ENCODE data around the gene TEAD2. TPM values are rescaled to one million over a fixed set of nuclear protein-coding genes. Genes with fewer than 3 reads are reported as not detected.

The TEAD2 gene
- polyA plus RNA-seq (ENCODE audit: insufficient read length): 54.4 TPM

DNA sequence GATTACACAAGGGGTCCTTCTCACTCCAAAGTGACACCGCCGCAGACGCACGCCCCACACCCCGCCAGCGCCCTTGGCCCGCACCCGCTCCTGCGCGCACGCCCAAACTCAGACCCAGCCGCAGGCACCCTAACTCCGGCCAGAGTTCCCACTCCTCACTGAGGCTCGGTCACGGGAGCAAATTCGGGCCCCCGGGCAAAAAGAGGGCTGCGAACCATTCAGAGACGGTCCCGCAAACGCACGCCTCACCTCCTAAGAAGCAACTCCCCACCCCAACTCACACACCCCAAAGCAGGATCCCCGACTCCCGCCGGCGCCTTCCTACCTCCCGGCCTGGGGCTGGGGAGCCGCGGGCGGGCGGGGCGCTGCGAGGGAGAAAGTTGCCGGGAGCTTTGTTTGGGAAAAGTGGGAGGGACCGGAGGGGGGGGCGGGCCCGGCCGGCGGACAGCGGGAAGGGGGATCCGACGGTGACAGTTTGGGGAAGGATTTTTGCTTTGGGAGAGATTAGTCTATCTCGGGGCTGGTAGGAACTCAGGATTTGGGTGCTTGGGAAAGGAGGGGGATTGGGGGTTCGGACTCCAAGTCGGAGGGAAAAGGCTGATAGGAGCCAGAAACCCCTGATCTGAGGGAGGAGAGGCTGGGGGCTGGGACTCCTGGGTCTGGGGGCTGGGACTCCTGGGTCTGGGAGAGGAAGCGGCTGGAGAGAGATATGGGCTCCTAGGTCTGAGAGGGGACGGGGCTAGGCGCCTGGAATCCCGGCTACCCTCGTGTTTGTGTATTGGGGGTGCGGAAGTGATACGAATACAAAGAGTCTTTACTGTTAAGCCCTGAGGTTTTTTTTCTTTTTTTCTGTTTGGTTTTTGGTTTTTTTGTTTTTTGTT lies at the start of gene TEAD2:
Gene TEAD2, minus strand, starts transcription at position 369 of the 881 bp plus-strand sequence. CDS start 2,341 bp downstream, outside the sequence.
- no peak for DNase-seq (ENCODE audit: low read depth)

DNA sequence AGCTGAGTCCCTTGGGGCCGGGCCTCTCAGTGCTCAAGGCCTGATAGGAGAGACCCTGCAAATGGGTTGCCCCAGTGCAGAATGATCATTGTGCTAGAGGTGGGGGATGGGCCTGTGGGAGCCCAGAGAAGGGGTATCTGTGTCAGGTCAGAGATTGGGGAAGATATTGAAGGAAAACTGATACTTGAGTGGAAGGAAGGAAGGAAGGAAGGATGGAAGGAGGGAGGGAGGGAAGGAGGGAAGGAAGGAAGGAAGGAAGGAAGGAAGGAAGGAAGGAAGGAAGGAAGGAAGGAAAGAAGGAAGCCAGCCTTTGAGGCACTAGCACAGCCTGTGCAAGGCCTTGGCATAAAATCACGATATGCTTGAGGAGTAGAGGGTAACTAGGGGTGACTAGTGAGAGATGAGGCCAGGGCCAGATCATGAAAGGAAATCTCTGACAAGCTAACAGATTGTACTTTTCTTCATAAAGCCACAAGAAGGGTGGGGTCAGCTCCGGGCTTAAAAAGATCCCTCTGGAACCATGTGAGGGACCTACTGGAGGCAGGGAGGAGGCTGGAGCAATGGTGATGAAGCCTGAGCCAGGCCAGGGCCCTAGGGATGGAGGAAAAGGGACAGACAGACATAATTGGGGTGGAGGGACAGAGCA lies 49.6 kb upstream of the TEAD2 start:
- DNase-seq (ENCODE audit: low read depth): no peak

DNA sequence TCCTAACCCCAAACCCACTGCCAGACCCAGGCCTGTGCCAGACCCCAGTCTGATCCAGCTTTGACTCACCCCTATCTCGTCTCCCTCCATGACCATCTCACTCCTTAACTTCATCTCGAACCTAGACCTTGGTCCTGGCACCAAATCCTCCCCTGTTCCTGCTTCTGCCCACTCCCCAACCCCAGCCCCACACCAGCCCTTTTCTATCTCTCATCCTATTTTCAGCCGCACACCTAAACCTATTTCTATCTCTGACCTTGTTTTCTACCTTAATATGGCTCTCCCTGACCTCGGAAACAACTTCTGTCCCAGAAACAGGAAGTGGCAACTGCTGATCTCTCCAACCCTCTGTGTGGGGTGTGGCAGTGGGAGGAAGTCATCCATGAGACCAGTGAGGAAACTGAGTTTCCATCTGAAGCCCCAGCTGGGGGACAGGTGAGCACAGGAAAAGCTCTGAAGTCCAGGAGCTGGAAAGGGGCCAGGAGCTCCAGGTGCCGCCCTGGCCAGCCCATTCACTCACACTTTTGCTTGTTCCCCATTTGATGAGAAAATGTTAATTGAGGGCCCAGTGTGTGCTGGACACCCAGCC lies 47.3 kb upstream of the TEAD2 start:
- DNase-seq (ENCODE audit: low read depth): no peak

DNA sequence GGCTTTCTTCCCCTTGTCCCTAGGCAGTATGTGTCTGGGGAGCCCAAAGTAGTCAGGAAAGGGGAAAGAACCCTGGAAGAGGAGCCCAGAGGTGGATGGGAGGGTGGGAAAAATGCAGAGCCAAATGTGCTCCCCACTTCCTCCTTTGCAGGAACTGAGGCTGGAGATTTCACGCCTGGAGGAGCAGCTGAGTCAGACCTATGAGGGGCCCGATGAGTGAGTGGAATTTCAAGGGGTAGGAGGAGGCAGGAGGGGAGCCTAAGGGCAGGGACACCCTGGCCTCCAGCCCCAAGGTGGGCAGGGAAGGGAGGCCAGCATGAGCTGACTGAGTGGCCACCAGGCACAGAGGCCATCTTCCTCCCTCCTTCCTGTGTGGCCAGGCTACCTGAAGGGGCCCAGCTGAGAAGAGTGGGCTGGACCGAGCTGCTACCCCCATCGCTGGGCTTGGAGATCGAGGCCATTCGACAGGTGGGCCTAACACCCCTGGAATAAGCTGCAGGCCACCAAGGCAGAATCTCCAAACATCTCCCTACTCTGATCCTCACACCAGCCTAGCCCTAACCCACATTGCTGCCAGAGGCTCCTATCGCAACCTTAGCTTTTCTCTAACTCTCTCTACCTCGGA lies 46.7 kb upstream of the TEAD2 start:
- DNase-seq (ENCODE audit: low read depth): no peak

DNA sequence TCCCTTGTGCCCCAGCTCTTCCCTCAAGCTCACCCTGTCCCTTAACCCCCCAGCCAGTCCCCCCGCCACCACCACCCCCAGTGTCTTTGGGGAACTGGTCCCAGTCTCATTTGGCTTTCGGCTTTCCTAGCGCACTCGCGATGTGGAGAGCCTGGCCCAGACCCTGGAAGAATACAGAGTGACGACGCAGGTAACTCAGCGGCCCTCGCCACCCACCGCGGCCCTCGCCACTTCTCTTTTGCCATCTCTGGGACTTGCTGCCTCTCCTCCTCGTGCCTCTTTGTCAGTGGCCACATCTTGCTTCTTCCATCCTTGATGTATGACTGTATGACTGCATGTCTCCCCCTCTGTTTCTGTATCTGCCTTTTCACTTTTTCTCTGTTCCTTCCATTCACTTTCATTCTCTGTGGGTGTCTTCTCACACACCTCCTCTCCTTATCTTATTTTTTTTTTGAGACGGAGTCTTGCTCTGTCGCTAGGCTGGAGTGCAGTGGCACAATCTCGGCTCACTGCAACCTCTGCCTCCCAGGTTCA lies 45.3 kb upstream of the TEAD2 start:
- DNase-seq (ENCODE audit: low read depth): no peak

DNA sequence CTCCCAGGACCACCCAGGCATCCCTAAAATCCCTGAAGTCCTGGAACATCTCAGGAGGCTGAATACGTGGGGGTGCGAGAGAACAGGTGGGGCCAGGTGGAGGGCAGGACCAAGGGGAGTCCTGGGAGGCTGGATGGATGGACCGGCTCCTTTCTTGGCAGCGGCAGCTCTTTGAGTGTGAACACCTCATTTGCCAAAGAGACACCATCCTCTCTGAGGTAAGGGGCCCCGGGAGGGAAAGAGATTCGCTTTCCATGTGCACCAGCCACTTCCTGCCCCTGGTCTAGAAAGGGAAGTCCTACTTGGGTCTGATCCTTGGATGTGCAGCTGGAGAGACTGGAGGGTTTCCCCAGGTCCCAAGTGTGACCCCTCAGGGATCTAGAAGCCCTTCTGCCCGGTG lies 44.9 kb upstream of the TEAD2 start:
- DNase-seq (ENCODE audit: low read depth): no peak

DNA sequence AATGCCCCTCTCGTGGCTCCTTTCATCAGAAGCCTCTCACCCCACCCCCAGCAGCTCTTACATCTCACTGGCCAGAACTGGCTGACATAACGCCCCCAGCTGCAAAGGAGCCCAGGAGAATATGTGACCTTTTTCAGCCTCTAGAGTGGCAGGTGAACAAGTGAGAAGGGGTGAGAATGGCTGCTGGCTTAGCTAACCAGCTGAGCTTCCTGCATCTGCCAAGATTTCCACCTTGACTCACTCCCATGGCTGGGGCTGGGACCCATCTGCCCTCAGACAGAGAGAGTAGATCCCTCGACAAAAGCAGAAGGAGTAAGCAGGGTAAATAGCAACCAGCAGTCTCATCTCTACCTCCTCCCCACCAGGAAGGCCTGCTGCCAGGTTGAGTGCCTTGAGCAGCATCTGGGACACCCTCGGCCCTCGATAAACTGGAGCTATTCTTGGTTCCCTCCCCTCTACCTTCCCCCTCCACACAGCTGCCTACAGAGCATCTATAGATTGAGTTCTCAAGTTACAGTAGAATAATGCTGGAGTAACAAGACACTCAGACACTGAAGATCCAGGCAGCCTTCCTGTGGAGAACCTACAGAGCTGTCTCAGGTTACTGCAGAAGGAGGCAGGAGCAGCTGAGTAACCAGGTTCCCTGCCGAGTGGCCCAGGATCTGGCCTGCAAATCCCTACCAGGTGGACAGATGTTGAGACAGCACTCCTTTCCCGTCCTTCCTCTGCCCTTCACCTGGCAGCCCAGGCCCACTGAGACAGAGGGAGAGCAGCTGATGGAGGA lies 41.4 kb upstream of the TEAD2 start:
- no peak for DNase-seq (ENCODE audit: low read depth)

DNA sequence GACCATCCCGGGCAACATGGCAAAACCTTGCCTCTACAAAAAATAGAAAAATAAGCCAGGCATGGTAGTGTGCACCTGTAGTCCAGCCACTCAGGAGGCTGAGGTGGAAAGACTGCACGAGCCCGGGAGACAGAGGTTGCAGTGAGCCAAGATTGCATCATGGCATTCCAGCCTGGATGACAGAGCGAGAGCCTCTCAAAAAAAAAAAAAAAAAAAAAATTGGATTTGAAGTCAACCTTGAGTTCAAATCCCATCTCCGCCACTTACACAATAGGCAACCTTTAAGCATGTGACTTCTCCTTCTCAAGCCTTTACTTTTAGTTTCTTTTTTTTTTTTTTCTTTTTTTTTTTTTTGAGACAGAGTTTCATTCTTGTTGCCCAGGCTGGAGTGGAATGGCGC lies 37.8 kb upstream of the TEAD2 start:
- DNase-seq (ENCODE audit: low read depth): no peak

DNA sequence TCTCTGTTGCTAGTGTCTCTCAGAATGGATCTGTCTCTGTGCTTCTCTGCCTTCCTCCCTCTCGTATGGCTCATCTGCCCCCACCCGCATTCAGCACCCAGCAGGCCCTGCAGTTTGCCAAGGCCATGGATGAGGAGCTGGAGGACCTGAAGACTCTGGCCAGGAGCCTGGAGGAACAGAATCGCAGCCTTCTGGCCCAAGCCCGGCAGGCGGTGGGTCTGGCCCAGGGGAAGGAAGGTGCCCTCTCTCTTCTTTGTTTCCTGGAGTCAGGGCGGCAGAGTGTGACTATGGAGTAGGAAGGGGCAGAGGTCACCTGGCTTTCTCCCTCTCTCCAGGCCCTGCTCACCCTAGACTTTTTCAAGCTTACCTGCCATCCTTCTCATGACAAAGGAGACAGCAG lies 36.7 kb upstream of the TEAD2 start:
- no peak for DNase-seq (ENCODE audit: low read depth)

DNA sequence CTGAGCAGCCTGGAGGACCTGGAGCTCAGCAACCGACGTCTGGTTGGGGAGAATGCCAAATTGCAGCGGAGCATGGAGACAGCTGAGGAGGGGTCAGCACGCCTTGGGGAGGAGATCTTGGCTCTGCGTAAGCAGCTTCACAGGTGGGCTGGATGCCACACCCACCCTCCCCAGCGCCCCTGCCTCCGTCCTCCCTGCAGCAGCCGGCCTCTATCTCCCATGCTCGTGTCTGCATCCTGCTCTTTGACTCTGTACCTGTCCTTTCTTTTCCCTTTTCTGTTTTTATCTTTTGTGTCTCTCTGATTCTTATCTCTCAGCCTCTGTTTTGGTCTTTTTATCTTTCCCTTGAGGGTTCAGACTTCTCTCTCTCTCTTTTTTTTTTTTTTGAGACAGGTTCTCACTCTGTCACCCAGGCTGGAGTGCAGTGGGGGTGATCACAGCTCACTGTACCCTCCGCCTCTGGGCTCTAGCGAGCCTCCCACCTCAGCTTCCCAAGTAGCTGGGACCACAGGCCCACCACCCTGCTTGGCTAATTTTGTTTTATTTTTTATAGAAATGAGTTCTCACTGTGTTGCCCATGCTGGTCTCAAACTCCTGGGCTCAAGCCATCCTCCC lies 35.9 kb upstream of the TEAD2 start:
- DNase-seq (ENCODE audit: low read depth): no peak

DNA sequence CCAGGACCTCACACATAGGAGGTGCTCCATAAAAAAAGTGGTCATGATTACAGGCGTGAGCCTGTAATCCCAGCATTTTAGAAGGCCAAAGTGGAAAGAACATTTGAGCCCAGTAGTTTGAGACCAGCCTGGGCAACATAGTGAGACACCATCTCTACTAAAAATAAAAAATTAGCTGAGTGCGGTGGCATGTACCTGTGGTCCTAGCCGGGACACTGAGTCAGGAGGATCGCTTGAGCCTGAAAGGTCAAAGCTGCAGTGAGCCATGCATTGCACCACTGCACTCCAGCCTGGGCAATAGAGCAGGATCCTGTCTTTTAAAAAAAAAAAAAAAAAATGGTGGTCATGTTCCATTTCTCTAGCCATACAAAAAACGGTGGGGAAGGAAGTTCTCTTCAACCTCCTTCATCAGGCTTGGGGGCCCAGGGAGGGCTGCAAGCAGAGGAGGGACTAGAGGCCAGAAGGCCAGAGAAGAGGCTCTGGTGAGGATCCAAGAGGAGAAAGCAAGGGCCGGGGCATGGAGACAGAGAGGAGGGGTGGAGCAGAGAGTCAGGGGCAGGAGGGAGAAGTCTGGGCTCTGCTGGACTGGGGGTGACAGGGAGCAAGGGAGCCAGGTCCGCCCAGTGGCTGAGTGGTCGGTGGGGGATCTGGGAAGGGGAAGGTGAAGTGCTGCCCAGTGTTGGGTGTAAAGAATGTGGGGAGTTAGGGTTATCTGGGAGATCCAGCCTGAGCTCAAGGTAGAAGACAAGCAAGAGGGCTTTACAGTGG lies 34.7 kb upstream of the TEAD2 start:
- DNase-seq (ENCODE audit: low read depth): no peak

DNA sequence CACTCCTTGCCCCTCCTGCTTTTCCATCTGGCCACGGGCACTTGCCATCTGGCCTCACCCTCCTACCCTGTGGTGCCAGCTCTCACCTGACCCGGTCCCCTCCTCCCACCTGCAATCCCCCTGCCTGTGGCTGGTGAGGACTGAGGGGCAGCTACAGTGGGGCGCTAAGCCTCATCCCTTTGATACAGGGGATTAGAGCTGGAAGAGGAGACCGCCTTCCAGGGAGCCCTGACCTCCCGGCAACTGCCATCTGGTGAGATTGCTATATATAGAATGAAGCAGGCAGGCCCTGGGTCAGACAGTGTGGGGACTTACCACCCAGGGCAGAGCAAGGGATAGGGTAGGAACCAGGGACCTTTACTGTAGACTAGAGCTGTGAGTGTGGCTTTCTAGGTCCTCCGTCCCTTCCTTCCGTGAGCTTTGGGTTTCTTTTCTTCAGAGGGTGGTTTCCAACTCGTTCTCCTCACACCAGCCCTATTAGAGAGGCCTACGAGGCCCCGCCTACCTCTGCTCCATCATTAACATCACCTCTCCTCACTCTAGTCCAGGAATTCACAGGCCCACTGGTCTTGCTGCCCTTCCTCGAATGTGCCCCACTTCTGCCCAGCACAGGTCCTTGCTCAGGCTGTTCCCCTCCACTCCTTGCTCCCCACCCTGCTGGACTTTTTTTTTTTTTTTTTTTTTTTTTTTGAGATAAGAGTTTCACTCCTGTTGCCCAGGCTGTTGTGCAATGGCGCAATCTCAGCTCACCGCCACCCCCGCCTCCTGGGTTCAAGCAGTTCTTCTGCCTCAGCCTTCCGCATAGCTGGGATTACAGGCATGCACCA lies 33.6 kb upstream of the TEAD2 start:
- no peak for DNase-seq (ENCODE audit: low read depth)

DNA sequence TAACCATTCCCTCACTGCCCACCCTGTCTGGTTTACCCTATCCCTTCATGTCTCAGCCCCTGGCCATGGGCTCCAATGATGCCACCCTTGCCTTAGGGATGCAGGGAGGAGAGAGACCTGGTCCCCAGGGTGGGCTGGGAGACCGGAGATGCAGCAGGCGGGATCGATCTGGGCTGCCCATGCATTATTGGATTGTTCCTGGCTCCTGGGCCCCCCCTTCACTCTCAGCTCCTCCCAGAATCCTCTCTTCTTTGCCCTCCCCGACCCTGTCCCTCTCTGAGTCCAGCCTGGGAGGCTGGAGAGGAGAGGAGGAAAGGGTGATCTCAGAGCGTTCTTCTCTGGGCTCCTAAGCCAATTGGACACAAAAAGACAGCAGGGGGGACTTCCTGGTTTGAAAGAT lies 31.7 kb upstream of the TEAD2 start:
- DNase-seq (ENCODE audit: low read depth): no peak

DNA sequence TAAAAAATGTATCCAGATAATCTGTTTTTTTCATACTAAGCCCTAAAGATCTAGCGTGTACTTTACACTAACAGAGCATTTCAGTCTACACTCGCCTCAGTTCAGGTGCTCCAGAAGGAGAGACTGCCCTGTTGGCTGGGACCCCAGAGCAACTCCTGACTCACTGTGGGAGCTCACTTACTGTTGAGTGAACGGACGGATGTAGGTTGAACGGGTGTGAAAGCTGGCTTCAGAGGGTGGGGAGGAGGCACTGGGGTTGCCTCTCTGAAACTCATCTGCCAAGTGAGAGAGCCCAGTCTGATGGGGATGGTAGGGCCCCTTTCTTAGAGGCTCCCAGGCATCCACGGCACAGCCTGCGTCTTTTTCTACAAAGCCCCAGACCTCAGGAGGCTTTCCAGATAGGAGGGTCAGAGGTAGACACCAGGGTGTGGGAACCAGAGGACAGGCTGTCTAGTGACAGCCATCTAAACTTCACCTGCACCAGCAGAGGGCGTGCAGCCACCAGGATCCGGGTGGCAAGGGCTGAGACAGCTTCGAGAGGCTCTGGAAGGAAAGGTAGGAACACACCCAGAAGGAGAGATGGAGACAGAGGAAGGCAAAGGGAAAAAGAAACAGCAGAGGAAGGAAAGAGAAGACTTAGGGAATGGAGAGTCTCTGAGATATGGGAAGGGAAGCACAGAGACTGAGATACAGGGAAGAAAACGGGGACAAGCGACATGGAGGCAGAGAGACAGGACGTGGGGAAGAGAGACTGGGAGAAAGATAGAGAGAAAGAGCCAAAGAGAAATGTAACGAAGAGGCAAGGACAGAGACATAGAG lies 29.6 kb upstream of the TEAD2 start:
- peak; percentile 47 for DNase-seq (ENCODE audit: low read depth)

DNA sequence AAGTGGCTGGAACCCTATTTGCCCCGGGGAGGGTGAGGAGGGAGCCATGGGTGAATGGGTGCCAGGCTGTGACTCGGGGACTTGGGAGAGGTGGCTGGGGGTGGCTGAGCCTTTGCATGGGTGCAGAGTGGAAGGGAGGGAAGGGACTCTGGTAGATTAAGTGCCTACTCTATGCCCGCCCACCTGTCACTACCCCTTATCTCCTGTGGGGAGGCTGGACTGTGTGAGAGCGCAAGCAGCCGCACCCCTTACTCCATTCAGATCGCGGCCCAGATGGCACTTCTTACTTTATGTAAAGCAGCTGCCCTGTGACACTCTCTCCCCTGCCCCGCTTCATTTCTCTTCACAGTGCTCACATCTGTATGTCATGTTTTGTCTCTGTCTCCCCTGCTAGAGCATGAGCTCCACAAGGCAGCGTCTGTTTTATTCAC lies 28.7 kb upstream of the TEAD2 start:
- no peak for DNase-seq (ENCODE audit: low read depth)

DNA sequence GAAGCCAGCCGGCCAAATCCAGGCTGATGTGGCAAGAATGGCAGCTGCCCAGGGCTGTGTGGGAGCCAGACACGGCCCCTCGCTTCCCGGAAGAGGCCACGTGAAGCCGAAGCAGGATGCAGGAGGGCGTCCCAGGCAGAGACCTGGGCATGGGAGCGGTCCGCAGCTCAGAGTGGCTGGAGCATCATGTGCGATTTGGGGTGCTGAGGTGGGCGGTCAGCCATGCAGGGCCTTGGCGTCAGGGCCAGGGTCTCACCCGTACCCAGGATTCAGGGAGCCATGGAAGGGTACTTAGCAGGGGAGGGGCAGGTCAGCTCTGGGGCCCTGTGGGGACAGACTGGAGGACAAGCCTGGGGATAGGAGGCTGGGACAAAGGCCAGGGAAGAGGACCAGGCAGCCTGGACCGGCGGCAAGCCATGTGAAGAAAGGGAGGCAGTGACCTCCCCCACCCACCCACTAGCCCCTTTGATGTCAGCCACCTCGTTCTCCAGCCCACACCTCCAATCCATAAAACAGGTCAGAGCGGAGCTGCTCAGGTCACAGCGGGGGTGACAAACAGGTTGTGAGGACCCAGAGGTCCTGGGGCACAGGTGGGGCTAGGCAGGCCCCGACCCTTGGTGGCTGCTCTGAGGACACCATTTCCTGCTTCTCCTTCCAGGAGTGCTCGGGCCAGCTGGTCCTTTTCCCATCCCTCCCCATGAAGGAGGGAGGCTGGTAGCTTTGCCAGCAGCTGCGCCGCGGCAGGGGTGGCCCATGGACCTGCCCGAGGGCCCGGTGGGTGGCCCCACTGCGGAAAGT lies 28.1 kb upstream of the TEAD2 start:
- DNase-seq (ENCODE audit: low read depth): no peak

DNA sequence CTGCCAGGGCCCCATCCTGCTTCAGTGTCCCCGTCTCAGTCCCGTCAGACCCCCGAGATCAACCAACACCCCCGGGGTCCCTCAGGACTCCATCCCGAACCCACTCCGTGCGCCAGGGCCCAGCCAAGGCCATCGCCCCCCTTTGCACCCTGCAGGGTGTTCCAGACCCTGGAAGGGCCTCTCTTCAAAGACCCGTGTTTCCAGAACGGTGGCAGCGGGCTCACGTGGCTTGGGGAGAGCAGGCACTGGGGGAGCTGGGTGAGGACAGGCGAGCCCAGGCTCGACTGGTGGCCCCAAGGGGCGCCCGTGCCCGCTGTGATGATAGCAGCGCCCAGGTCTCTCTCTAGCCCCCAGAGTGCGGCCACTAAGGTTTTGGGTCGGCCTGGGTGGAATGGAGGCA lies 27.2 kb upstream of the TEAD2 start:
- DNase-seq (ENCODE audit: low read depth): no peak
